ENCODE data around the gene GDI1. TPM values are rescaled to one million over a fixed set of nuclear protein-coding genes. Genes with fewer than 3 reads are reported as not detected.

Gene GDI1
- total RNA-seq, 1 experiment from 2014 or later = 96.1 TPM

DNA sequence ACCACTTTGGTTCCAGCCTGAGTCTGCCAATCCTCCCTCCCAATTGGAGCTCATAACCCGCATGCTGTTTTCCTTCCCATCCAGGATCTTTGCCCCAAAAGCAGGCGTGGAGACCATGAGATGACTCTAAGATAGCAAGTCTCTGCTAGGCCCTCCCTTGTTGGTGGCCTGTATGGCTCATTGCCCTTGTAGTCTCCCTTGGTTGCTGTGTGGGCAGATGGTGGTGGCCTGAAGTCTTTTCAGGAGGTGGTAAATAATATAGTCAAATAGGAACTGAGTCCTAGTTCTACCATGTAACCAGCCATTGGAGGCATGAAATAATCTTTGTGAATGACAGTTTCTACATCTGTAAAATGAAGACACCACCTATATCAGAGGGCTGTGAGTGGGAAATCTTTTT is 7.2 kb upstream of the GDI1 start:
- H3K27ac ChIP-seq (ENCODE audit: low read length) = no peak overlapping the region

DNA sequence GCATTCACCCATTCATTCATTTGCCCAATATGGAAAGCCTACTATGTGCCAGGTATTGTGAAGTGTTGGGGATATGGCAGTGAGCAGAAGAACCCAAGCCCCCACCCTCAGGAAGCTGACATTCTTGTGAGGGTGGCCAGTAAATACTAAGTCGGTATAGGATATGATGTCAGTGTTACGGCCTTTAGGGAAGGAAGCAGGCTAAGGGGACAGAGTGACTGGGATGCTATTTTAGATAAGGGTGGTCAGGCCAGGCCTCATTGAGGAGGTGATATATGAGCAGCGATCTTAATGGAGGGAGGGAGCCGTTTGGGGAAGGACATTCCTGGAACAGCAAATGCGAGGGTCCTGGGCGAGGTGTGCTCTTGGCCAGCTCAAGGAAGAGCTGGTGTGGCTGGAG is 6.5 kb upstream of the GDI1 start:
- Histone ChIP-seq H2AFZ (ENCODE audit: low read length) (no peak overlapping the region), H3K9me2 (replicated peaks; ENCODE audit: low read length) (no peaks in the 10 kb centered on the region), H3K79me2 (ENCODE audit: low read length) (peaks cover 27% of the 10 kb centered on the region), H3K4me3 (ENCODE audit: low read length) (no peak overlapping the region), H4K20me1 (ENCODE audit: low read length) (no peaks in the 10 kb centered on the region), H3K4me2 (ENCODE audit: low read length) (peak overlapping the region; percentile 12; the same call in 1 of the 2 replicates), H3K36me3 (ENCODE audit: low read depth, low read length) (no peaks in the 10 kb centered on the region; the same call in 1 of the 2 replicates), H3K4me1 (ENCODE audit: insufficient read depth, low read length) (peaks cover 23% of the 10 kb centered on the region), H3K27ac (ENCODE audit: low read length) (no peak overlapping the region), H3K9ac (ENCODE audit: low read length) (no peak overlapping the region), H3K27me3 (ENCODE audit: low read length) (no peaks in the 10 kb centered on the region), H3K9me3 (ENCODE audit: low read length) (no peaks in the 10 kb centered on the region), H3F3A (ENCODE audit: low read length, unreplicated experiment) (no peaks in the 10 kb centered on the region)
- intact Hi-C loops (cut with micrococcal nuclease) = no loop called here
- BruUV-seq (replicated peaks) = no TSS peak
- ChIA-PET POLR2A (ENCODE audit: unreplicated experiment) (no interaction called here), CTCF (no interaction called here)
- ATAC-seq (no peak), DNase-seq (no peak)
- TF ChIP-seq EZH2 (IDR thresholded peaks at IDR 0.05; ENCODE audit: low read length, unreplicated experiment) (no peak), EZH2phosphoT487 (IDR thresholded peaks at IDR 0.05; ENCODE audit: borderline replicate concordance, low read length) (no peak)
- TF ChIP-seq, protein P1, sequence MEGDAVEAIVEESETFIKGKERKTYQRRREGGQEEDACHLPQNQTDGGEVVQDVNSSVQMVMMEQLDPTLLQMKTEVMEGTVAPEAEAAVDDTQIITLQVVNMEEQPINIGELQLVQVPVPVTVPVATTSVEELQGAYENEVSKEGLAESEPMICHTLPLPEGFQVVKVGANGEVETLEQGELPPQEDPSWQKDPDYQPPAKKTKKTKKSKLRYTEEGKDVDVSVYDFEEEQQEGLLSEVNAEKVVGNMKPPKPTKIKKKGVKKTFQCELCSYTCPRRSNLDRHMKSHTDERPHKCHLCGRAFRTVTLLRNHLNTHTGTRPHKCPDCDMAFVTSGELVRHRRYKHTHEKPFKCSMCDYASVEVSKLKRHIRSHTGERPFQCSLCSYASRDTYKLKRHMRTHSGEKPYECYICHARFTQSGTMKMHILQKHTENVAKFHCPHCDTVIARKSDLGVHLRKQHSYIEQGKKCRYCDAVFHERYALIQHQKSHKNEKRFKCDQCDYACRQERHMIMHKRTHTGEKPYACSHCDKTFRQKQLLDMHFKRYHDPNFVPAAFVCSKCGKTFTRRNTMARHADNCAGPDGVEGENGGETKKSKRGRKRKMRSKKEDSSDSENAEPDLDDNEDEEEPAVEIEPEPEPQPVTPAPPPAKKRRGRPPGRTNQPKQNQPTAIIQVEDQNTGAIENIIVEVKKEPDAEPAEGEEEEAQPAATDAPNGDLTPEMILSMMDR (conservative IDR thresholded peaks at IDR 0.05; ENCODE audit: low read depth, low read length) = no peak

More for the DNA sequence above, 7.2 kb upstream of the GDI1 start:
- H3K4me3 ChIP-seq (ENCODE audit: low read length) = peak overlapping the region; percentile 93
- H3K79me2 ChIP-seq (ENCODE audit: low read length) = peaks cover 27% of the 10 kb centered on the region
- no peaks in the 10 kb centered on the region for H3K9me2 ChIP-seq (replicated peaks; ENCODE audit: low read length)
- CTCF ChIA-PET = no interaction called here
- H3K4me1 ChIP-seq (ENCODE audit: insufficient read depth, low read length) = peaks cover 23% of the 10 kb centered on the region
- peak overlapping the region; percentile 82; the same call in 1 of the 2 replicates for H3K9ac ChIP-seq (ENCODE audit: low read length)
- no peak for DNase-seq
- BruUV-seq (replicated peaks) = no TSS peak
- H3K27me3 ChIP-seq (ENCODE audit: low read length) = no peaks in the 10 kb centered on the region
- ATAC-seq = no peak
- intact Hi-C loops (cut with micrococcal nuclease) = no loop called here
- no peak overlapping the region for H2AFZ ChIP-seq (ENCODE audit: low read length)
- no peaks in the 10 kb centered on the region for H3F3A ChIP-seq (ENCODE audit: low read length, unreplicated experiment)
- no peaks in the 10 kb centered on the region for H3K9me3 ChIP-seq (ENCODE audit: low read length)
- H3K36me3 ChIP-seq (ENCODE audit: low read depth, low read length) = no peaks in the 10 kb centered on the region; the same call in 1 of the 2 replicates
- H4K20me1 ChIP-seq (ENCODE audit: low read length) = no peaks in the 10 kb centered on the region
- POLR2A ChIA-PET (ENCODE audit: unreplicated experiment) = no interaction called here
- H3K4me2 ChIP-seq (ENCODE audit: low read length) = peak overlapping the region; percentile 99
- TF ChIP-seq EZH2 (IDR thresholded peaks at IDR 0.05; ENCODE audit: low read length, unreplicated experiment) = no peak
- TF ChIP-seq, protein P1 (conservative IDR thresholded peaks at IDR 0.05; ENCODE audit: low read depth, low read length) = no peak
- TF ChIP-seq EZH2phosphoT487 (IDR thresholded peaks at IDR 0.05; ENCODE audit: borderline replicate concordance, low read length) = no peak

DNA sequence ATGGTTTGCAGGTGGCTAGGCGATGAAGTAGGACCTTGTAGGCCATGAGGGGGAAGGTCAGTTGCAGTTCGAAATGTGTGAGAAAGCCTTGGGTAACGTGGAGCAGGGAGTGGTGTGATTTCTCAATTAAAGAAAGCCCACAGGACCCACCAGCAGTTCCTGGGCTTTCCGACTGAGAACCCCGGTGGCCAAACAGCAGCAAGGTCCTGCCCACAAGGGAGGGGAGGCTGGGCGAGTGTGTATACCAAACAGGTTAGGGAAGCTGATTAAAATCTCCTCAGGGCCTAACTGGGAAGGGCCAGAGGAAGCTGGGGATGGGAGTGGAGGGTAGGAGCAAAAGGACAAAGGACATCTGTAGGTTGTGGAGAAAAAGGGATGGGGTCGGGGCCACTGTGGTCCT is 6.0 kb upstream of the GDI1 start:
- intact Hi-C loops (cut with micrococcal nuclease) = no loop called here
- no TSS peak for BruUV-seq (replicated peaks)
- peaks cover 27% of the 10 kb centered on the region for H3K79me2 ChIP-seq (ENCODE audit: low read length)
- no peaks in the 10 kb centered on the region for H3K27me3 ChIP-seq (ENCODE audit: low read length)
- no peaks in the 10 kb centered on the region for H4K20me1 ChIP-seq (ENCODE audit: low read length)
- POLR2A ChIA-PET (ENCODE audit: unreplicated experiment) = no interaction called here
- TF ChIP-seq, protein P1 (conservative IDR thresholded peaks at IDR 0.05; ENCODE audit: low read depth, low read length) = no peak
- TF ChIP-seq EZH2 (IDR thresholded peaks at IDR 0.05; ENCODE audit: low read length, unreplicated experiment) (no peak), EZH2phosphoT487 (IDR thresholded peaks at IDR 0.05; ENCODE audit: borderline replicate concordance, low read length) (no peak)
- DNase-seq (peak; percentile 20), ATAC-seq (no peak)
- H3K9me3 ChIP-seq (ENCODE audit: low read length) = no peaks in the 10 kb centered on the region
- CTCF ChIA-PET = no interaction called here
- H2AFZ ChIP-seq (ENCODE audit: low read length) = no peak overlapping the region
- H3K4me3 ChIP-seq (ENCODE audit: low read length) = no peak overlapping the region
- no peak overlapping the region for H3K27ac ChIP-seq (ENCODE audit: low read length)
- peaks cover 23% of the 10 kb centered on the region for H3K4me1 ChIP-seq (ENCODE audit: insufficient read depth, low read length)
- no peaks in the 10 kb centered on the region for H3K9me2 ChIP-seq (replicated peaks; ENCODE audit: low read length)
- no peaks in the 10 kb centered on the region for H3F3A ChIP-seq (ENCODE audit: low read length, unreplicated experiment)
- peak overlapping the region; percentile 12; the same call in 1 of the 2 replicates for H3K4me2 ChIP-seq (ENCODE audit: low read length)
- no peak overlapping the region for H3K9ac ChIP-seq (ENCODE audit: low read length)
- no peaks in the 10 kb centered on the region; the same call in 1 of the 2 replicates for H3K36me3 ChIP-seq (ENCODE audit: low read depth, low read length)

Data from PC-3 (cell line).